ENCODE measurements around the gene SARS1. TPM values are rescaled to one million over a fixed set of nuclear protein-coding genes. Genes with fewer than 3 reads are reported as not detected.

The SARS1 gene
- total RNA-seq, 1 donor from 2014 or later: 156 TPM

GRCh38 chr1:109256085-109256484 is 42.4 kb downstream of the SARS1 start:
- Mint-ChIP-seq H3K27ac (ENCODE audit: unreplicated experiment) (peak overlapping the region; percentile 95), H3K4me1 (peaks cover 83% of the 10 kb centered on the region)

GRCh38 chr1:109256971-109257681 is 43.4 kb downstream of the SARS1 start:
- Mint-ChIP-seq H3K4me1 (peaks cover 75% of the 10 kb centered on the region), H3K36me3 (ENCODE audit: low read depth) (peaks cover 12% of the 10 kb centered on the region), H3K9me3 (no peaks in the 10 kb centered on the region), H3K4me3 (peak overlapping the region; percentile 66), H3K27me3 (ENCODE audit: low read depth) (no peaks in the 10 kb centered on the region), H3K27ac (ENCODE audit: unreplicated experiment) (peak overlapping the region; percentile 95)
- DNase-seq (ENCODE audit: low read depth, low spot score): no peak
- no peak for TF ChIP-seq CTCF (conservative IDR thresholded peaks at IDR 0.05)

More at GRCh38 chr1:109256085-109256484, 42.4 kb downstream of the SARS1 start:
- Mint-ChIP-seq H3K4me3 (peak overlapping the region; percentile 86), H3K9me3 (no peaks in the 10 kb centered on the region), H3K27me3 (ENCODE audit: low read depth) (no peaks in the 10 kb centered on the region), H3K36me3 (ENCODE audit: low read depth) (peaks cover 22% of the 10 kb centered on the region)
- no peak for DNase-seq (ENCODE audit: low read depth, low spot score)
- no peak for TF ChIP-seq CTCF (conservative IDR thresholded peaks at IDR 0.05)

- H3K36me3 Mint-ChIP-seq (ENCODE audit: low read depth): peaks cover 7% of the 10 kb centered on the region
- peaks cover 68% of the 10 kb centered on the region for H3K4me1 Mint-ChIP-seq
- H3K27ac Mint-ChIP-seq (ENCODE audit: unreplicated experiment): peak overlapping the region; percentile 95
- no peak for DNase-seq (ENCODE audit: low read depth, low spot score)
- no peaks in the 10 kb centered on the region for H3K27me3 Mint-ChIP-seq (ENCODE audit: low read depth)
- peak overlapping the region; percentile 66 for H3K4me3 Mint-ChIP-seq
- TF ChIP-seq CTCF (conservative IDR thresholded peaks at IDR 0.05): no peak
- no peaks in the 10 kb centered on the region for H3K9me3 Mint-ChIP-seq
Observed at GRCh38 chr1:109257682-109258421, 44.1 kb downstream of the SARS1 start.

- Mint-ChIP-seq H3K36me3 (ENCODE audit: low read depth) (peaks cover 7% of the 10 kb centered on the region), H3K4me1 (peaks cover 62% of the 10 kb centered on the region), H3K4me3 (peak overlapping the region; percentile 87), H3K27me3 (ENCODE audit: low read depth) (peaks cover 4% of the 10 kb centered on the region), H3K27ac (ENCODE audit: unreplicated experiment) (peak overlapping the region; percentile 98), H3K9me3 (no peaks in the 10 kb centered on the region)
- TF ChIP-seq CTCF (conservative IDR thresholded peaks at IDR 0.05): no peak
- DNase-seq (ENCODE audit: low read depth, low spot score): no peak
Observed at GRCh38 chr1:109258481-109259466, 45.1 kb downstream of the SARS1 start.
